Endodermal cell (in vitro differentiated cells): ENCODE measurements around the gene TMEM198. TPM values are rescaled to one million over a fixed set of nuclear protein-coding genes. Genes with fewer than 3 reads are reported as not detected.
A peak's percentile ranks its signal among the peaks of the same experiment; 100 is the strongest.

Experiments used
- DNase-seq: peaks from one replicate; pipeline ENCODE4 v3.0.0-alpha.2; 2017
- H3K27ac ChIP-seq: 2 replicates; pipeline ENCODE4 v1.5.1; 2013; ENCODE audit warnings: mild to moderate bottlenecking, low read depth, low read length, moderate library complexity
- H3K27me3 ChIP-seq: 2 replicates; pipeline ENCODE4 v1.6.1; 2013; ENCODE audit warnings: mild to moderate bottlenecking, low read length, moderate library complexity; ENCODE audit not compliant: insufficient read depth, control insufficient read depth, poor library complexity, severe bottlenecking
- H3K36me3 ChIP-seq: 2 replicates; pipeline ENCODE4 v1.7.0; 2013; ENCODE audit warnings: mild to moderate bottlenecking, low read length, moderate library complexity; ENCODE audit not compliant: control insufficient read depth, insufficient read depth
- H3K4me1 ChIP-seq: one replicate; pipeline ENCODE4 v1.7.0; 2013; ENCODE audit warnings: low read length; ENCODE audit not compliant: control insufficient read depth, insufficient read depth
- H3K4me3 ChIP-seq: 2 replicates; pipeline ENCODE4 v1.5.1; 2013; ENCODE audit warnings: mild to moderate bottlenecking, low read length, moderate library complexity
- H3K9ac ChIP-seq: 2 replicates; pipeline ENCODE4 v1.6.1; 2013; ENCODE audit warnings: mild to moderate bottlenecking, low read length, moderate library complexity; ENCODE audit not compliant: poor library complexity, severe bottlenecking; ENCODE audit errors: extremely low read depth
- H3K9me3 ChIP-seq: 2 replicates; pipeline ENCODE4 v1.6.1; 2013; ENCODE audit warnings: mild to moderate bottlenecking, low read length, moderate library complexity; ENCODE audit not compliant: control insufficient read depth
- H3K27ac Mint-ChIP-seq: 2 replicates; pipeline ENCODE4 v1.8.0; 2020; ENCODE audit warnings: mixed read lengths
- H3K27me3 Mint-ChIP-seq: 2 replicates; pipeline ENCODE4 v1.8.0; 2021; ENCODE audit warnings: mild to moderate bottlenecking, mixed read lengths; ENCODE audit not compliant: insufficient read depth
- H3K36me3 Mint-ChIP-seq: 2 replicates; pipeline ENCODE4 v1.8.0; 2020; ENCODE audit warnings: low read depth, mixed read lengths
- H3K4me1 Mint-ChIP-seq: 2 replicates; pipeline ENCODE4 v1.8.0; 2020; ENCODE audit warnings: mixed read lengths
- H3K4me3 Mint-ChIP-seq: 2 replicates; pipeline ENCODE4 v1.8.0; 2020; ENCODE audit warnings: mild to moderate bottlenecking, moderate library complexity, mixed read lengths
- H3K9me3 Mint-ChIP-seq: 2 replicates; pipeline ENCODE4 v1.8.0; 2020; ENCODE audit warnings: mild to moderate bottlenecking, mixed read lengths
- whole genome bisulfite sequencing, 2 experiments: methylation state at CpG; one replicate each; pipeline versions ENCODE4 v1.1.5 to v1.1.7; 2013; ENCODE audit warnings: missing lambda C conversion rate in 2 of 2, mixed read lengths in 1 of 2; ENCODE audit not compliant: insufficient coverage in 1 of 2, insufficient read length in 1 of 2; 5-methylcytosine and 5-hydroxymethylcytosine counted together
- total RNA-seq, 2 donors: library from RNA; stranded (reverse); fragmentation: NEBNext Ultra II Directional in 1 of 2; extraction: Animal tissue kit (Norgen Biotek cat#: 25700) in 1 of 2; gene quantifications; 2 replicates in 1 of 2; 3 replicates in 1 of 2; pipeline ENCODE4 v1.2.1, GENCODE V29; 2021
- TF ChIP-seq, protein P1 (sequence below): fragments of 200-600 bp; sonication (generic); conservative IDR thresholded peaks from 2 replicates; pipeline ENCODE4 v1.5.0; 2021; ENCODE audit warnings: antibody characterized with exemption, mild to moderate bottlenecking

The TMEM198 gene
- total RNA-seq, 2 donors from 2014 or later: 2.6 to 3.9 TPM

DNA sequence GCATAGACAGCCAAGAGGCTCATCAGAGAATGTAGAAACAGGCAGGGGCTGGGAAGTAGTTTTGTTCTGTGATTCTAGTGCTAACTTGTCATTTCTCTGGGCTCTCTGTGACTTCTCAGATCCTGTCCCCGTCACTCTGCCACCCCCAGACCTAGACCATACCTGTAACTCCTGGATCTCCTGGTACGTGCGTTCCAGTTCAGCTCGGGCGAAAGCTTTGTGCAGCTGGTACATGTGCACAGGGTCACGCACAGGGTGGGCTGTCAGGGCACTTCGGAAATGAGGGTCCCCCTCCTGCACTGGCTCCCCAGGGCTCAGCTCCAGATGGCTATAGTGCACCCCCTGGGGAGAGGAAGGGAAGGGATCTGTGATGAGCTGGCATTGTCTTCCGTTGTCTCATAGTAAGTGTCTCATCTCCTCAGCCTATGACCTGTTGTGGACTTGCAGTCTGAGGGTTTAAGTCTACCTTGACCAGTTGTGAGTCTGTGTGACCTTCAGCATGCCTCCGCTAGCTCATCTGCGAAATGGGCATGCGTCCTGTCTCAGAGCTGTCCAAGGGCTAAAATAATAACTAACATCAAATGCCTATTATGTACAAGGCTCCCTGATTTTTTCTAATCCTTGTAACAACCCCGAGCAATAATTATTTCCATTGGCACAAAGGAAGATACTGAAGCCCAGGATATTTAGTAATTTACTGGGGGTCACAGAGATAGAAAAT is 2.9 kb upstream of the TMEM198 start:
- H3K4me1 ChIP-seq: peaks cover 11% of the 10 kb centered on the region
- Mint-ChIP-seq H3K27ac (no peak overlapping the region), H3K4me3 (no peak overlapping the region), H3K4me1 (peaks cover 23% of the 10 kb centered on the region), H3K27me3 (peaks cover 19% of the 10 kb centered on the region), H3K9me3 (no peaks in the 10 kb centered on the region), H3K36me3 (peaks cover 20% of the 10 kb centered on the region)
- no peak overlapping the region for H3K27ac ChIP-seq
- TF ChIP-seq, protein P1, sequence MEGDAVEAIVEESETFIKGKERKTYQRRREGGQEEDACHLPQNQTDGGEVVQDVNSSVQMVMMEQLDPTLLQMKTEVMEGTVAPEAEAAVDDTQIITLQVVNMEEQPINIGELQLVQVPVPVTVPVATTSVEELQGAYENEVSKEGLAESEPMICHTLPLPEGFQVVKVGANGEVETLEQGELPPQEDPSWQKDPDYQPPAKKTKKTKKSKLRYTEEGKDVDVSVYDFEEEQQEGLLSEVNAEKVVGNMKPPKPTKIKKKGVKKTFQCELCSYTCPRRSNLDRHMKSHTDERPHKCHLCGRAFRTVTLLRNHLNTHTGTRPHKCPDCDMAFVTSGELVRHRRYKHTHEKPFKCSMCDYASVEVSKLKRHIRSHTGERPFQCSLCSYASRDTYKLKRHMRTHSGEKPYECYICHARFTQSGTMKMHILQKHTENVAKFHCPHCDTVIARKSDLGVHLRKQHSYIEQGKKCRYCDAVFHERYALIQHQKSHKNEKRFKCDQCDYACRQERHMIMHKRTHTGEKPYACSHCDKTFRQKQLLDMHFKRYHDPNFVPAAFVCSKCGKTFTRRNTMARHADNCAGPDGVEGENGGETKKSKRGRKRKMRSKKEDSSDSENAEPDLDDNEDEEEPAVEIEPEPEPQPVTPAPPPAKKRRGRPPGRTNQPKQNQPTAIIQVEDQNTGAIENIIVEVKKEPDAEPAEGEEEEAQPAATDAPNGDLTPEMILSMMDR: no peak
- no peak for DNase-seq
- peaks cover 19% of the 10 kb centered on the region for H3K36me3 ChIP-seq
- H3K9me3 ChIP-seq: no peaks in the 10 kb centered on the region
- WGBS, 2 experiments: 91 to 97% methylated on average over 10 to 12 of the region's 12 CpGs
- H3K4me3 ChIP-seq: no peak overlapping the region
- peaks cover 13% of the 10 kb centered on the region for H3K27me3 ChIP-seq
- no peak overlapping the region for H3K9ac ChIP-seq

DNA sequence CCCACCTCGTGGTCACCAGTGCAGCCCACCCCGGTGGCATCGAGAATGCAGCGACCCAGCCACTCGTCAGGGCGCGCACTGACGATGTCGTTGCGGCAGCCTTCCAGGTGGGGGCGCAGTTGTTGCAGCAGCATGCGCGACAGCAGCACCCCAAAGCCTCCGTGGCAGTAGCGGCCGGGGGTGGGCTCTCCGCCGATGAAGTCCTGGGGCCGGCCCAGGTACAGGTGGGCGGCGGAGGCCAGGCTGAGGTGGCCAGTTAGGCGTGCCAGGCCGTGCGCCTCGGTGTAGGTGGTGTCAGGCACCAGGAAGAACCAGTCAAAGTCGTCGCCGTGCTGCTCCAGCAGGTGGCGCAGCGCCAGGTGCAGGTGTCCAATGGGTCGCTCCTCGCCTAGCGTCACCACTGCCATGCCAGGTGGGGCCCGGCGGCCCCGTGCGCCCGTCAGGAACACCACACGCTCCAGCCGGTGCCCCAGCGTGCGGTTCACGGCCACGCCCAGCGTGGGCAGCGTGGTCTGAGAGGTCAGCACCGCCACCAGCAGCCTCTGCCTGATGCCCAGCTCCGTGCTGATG is 2.1 kb upstream of the TMEM198 start:
- TF ChIP-seq, protein P1: peak; percentile 100
- Histone ChIP-seq H3K4me3 (peak overlapping the region; percentile 89), H3K27me3 (peaks cover 13% of the 10 kb centered on the region), H3K9ac (no peak overlapping the region), H3K9me3 (no peaks in the 10 kb centered on the region), H3K27ac (no peak overlapping the region), H3K36me3 (peaks cover 19% of the 10 kb centered on the region), H3K4me1 (peaks cover 11% of the 10 kb centered on the region)
- peak overlapping the region; percentile 71 for H3K4me3 Mint-ChIP-seq
- no peak overlapping the region for H3K27ac Mint-ChIP-seq
- H3K36me3 Mint-ChIP-seq: peaks cover 20% of the 10 kb centered on the region
- DNase-seq: peak; percentile 97
- 4 to 10% methylated on average over 23 to 48 of the region's 48 CpGs for WGBS, 2 experiments
- no peaks in the 10 kb centered on the region for H3K9me3 Mint-ChIP-seq
- H3K4me1 Mint-ChIP-seq: peaks cover 23% of the 10 kb centered on the region
- H3K27me3 Mint-ChIP-seq: peaks cover 24% of the 10 kb centered on the region

- peaks cover 29% of the 10 kb centered on the region for H3K27me3 Mint-ChIP-seq
- peak overlapping the region; percentile 89 for H3K4me3 ChIP-seq
- H3K27ac Mint-ChIP-seq: peak overlapping the region; percentile 80
- TF ChIP-seq, protein P1: no peak
- H3K4me3 Mint-ChIP-seq: peak overlapping the region; percentile 71
- H3K27me3 ChIP-seq: peaks cover 13% of the 10 kb centered on the region
- H3K4me1 ChIP-seq: peaks cover 4% of the 10 kb centered on the region
- 0% methylated on average over 10 to 66 of the region's 66 CpGs for WGBS, 2 experiments
- DNase-seq: no peak
- H3K9me3 Mint-ChIP-seq: no peaks in the 10 kb centered on the region
- H3K36me3 Mint-ChIP-seq: peaks cover 24% of the 10 kb centered on the region
- peak overlapping the region; percentile 60 for H3K9ac ChIP-seq
- H3K9me3 ChIP-seq: no peaks in the 10 kb centered on the region
- no peak overlapping the region for H3K27ac ChIP-seq
- peaks cover 18% of the 10 kb centered on the region for H3K4me1 Mint-ChIP-seq
- H3K36me3 ChIP-seq: peaks cover 19% of the 10 kb centered on the region
Observed at GRCh38 chr2:219542931-219543595, 765 bp upstream of the TMEM198 start.
